H1 (cell line): ENCODE data around the gene ADRM1. TPM values are rescaled to one million over a fixed set of nuclear protein-coding genes. Genes with fewer than 3 reads are reported as not detected.

ENCODE experiments used
- CTCF ChIA-PET: fragments of 300-600 bp; sonication (Branson Sonifier 250); formaldehyde crosslinking; loops from one replicate; lab custom pipeline; 2021; ENCODE audit not compliant: partially characterized antibody; lab: Charles Lee
- POLR2A ChIA-PET: fragments of 300-600 bp; sonication (Branson Sonifier 250); formaldehyde crosslinking; loops from one replicate; lab custom pipeline; 2021; ENCODE audit warnings: inconsistent platforms; ENCODE audit not compliant: partially characterized antibody; lab: Charles Lee
- DNase-seq, 2 experiments: peaks; one replicate each; pipeline versions ENCODE4 v3.0.0 to v3.0.0-alpha.2; 2010 to 2022; ENCODE audit warnings: low spot score in 2 of 2, low read depth in 1 of 2, mixed read lengths in 1 of 2
- FAIRE-seq: peaks from 2 replicates; lab custom pipeline; 2011; peaks lifted over from hg19 to GRCh38; lab: Jason Lieb, UNC
- H2AFZ ChIP-seq: 2 replicates; pipeline ENCODE4 v1.8.1; 2012; ENCODE audit warnings: low read length, inconsistent platforms
- H2AK5ac ChIP-seq: 2 replicates; pipeline ENCODE4 v1.6.1; 2013; ENCODE audit warnings: low read depth, low read length
- H2BK120ac ChIP-seq: replicated peaks from 2 replicates; pipeline ENCODE3; 2013; ENCODE audit warnings: low read depth, low read length, inconsistent platforms
- H2BK12ac ChIP-seq: 2 replicates; pipeline ENCODE4 v1.6.1; 2013; ENCODE audit warnings: low read depth, low read length
- H2BK15ac ChIP-seq: 2 replicates; pipeline ENCODE4 v1.6.1; 2013; ENCODE audit warnings: low read length
- H2BK20ac ChIP-seq: 2 replicates; pipeline ENCODE4 v1.6.1; 2013; ENCODE audit warnings: low read length
- H2BK5ac ChIP-seq: 2 replicates; pipeline ENCODE4 v1.6.1; 2013; ENCODE audit warnings: low read depth, low read length
- H3K14ac ChIP-seq: 2 replicates; pipeline ENCODE4 v1.6.1; 2013; ENCODE audit warnings: inconsistent platforms; ENCODE audit not compliant: insufficient read length
- H3K18ac ChIP-seq: 2 replicates; pipeline ENCODE4 v1.6.1; 2013; ENCODE audit warnings: low read length; ENCODE audit errors: extremely low read depth
- H3K23ac ChIP-seq: 2 replicates; pipeline ENCODE4 v1.6.1; 2013; ENCODE audit warnings: inconsistent platforms; ENCODE audit not compliant: insufficient read length
- H3K23me2 ChIP-seq: 2 replicates; pipeline ENCODE4 v1.6.1; 2013; ENCODE audit warnings: low read depth, low read length
- H3K27ac ChIP-seq: 2 replicates; pipeline ENCODE4 v1.6.1; 2011; ENCODE audit warnings: low read depth, low read length, inconsistent platforms
- H3K27me3 ChIP-seq, 4 experiments: replicated peaks in 1 of 4; 1 replicate in 1 of 4; 2 replicates in 3 of 4; pipeline versions ENCODE4 v1.6.1 to v1.8.1; 2011 to 2013; ENCODE audit warnings: low read length in 3 of 4, mild to moderate bottlenecking in 3 of 4, inconsistent platforms in 2 of 4, mixed read lengths in 2 of 4, moderate library complexity in 1 of 4; ENCODE audit not compliant: control insufficient read depth in 3 of 4, insufficient read depth in 3 of 4; ENCODE audit errors: extremely low read depth in 1 of 4
- H3K36me3 ChIP-seq, 4 experiments: 2 replicates each; pipeline versions ENCODE4 v1.6.1 to v1.8.1; 2011 to 2013; ENCODE audit warnings: mild to moderate bottlenecking in 4 of 4, low read length in 3 of 4, moderate library complexity in 2 of 4, control low read depth in 1 of 4, inconsistent platforms in 1 of 4; ENCODE audit not compliant: insufficient read depth in 4 of 4, control insufficient read depth in 2 of 4
- H3K4ac ChIP-seq: replicated peaks from 2 replicates; pipeline ENCODE3; 2013; ENCODE audit warnings: low read length, low read depth, mixed read lengths, inconsistent platforms; ENCODE audit not compliant: insufficient read length
- H3K4me1 ChIP-seq, 4 experiments: replicated peaks in 1 of 4; 1 replicate in 1 of 4; 2 replicates in 3 of 4; pipeline versions ENCODE4 v1.6.1 to v1.8.1; 2011 to 2013; ENCODE audit warnings: low read length in 3 of 4, inconsistent platforms in 2 of 4, mixed read lengths in 1 of 4; ENCODE audit not compliant: insufficient read depth in 4 of 4, control insufficient read depth in 3 of 4
- H3K4me2 ChIP-seq, 2 experiments: 2 replicates each; pipeline versions ENCODE4 v1.6.1 to v1.8.1; 2011 to 2013; ENCODE audit warnings: low read depth in 2 of 2, low read length in 2 of 2, control low read depth in 1 of 2, inconsistent platforms in 1 of 2, mild to moderate bottlenecking in 1 of 2; ENCODE audit not compliant: insufficient read depth in 1 of 2
- H3K4me3 ChIP-seq, 4 experiments: fragments of 200-600, 300-600 bp in 1 of 4; sonication (generic), shearing (Covaris generic), sonication (Bioruptor Twin) in 1 of 4; 2 replicates each; pipeline versions ENCODE4 v1.5.1 to v1.8.1; 2011 to 2016; ENCODE audit warnings: low read length in 4 of 4, low read depth in 3 of 4, control low read depth in 2 of 4, inconsistent platforms in 2 of 4, mild to moderate bottlenecking in 2 of 4, mixed read lengths in 1 of 4, moderate library complexity in 1 of 4; ENCODE audit not compliant: insufficient read depth in 2 of 4; ENCODE audit errors: extremely low read depth in 1 of 4
- H3K56ac ChIP-seq: replicated peaks from 2 replicates; pipeline ENCODE3; 2013; ENCODE audit warnings: low read depth, mild to moderate bottlenecking, mixed read lengths, low read length, inconsistent platforms; ENCODE audit not compliant: insufficient read length
- H3K79me1 ChIP-seq: 2 replicates; pipeline ENCODE4 v1.6.1; 2013; ENCODE audit warnings: low read depth, low read length, control low read depth
- H3K79me2 ChIP-seq, 2 experiments: 2 replicates each; pipeline versions ENCODE4 v1.6.1 to v1.8.1; 2012 to 2013; ENCODE audit warnings: low read length in 2 of 2, mild to moderate bottlenecking in 2 of 2, inconsistent platforms in 1 of 2; ENCODE audit not compliant: insufficient read depth in 2 of 2, control insufficient read depth in 1 of 2
- H3K9ac ChIP-seq, 4 experiments: replicated peaks in 1 of 4; 1 replicate in 1 of 4; 2 replicates in 3 of 4; pipeline versions ENCODE4 v1.6.1 to v1.8.1; 2011 to 2013; ENCODE audit warnings: low read depth in 3 of 4, low read length in 3 of 4, control low read depth in 2 of 4, mild to moderate bottlenecking in 2 of 4, moderate library complexity in 2 of 4, inconsistent platforms in 1 of 4; ENCODE audit errors: extremely low read depth in 1 of 4
- H3K9me3 ChIP-seq, 2 experiments: 2 replicates each; pipeline versions ENCODE4 v1.6.1 to v1.8.1; 2012 to 2013; ENCODE audit warnings: mild to moderate bottlenecking in 2 of 2, moderate library complexity in 2 of 2, control low read depth in 1 of 2, inconsistent platforms in 1 of 2, low read depth in 1 of 2, low read length in 1 of 2, mixed read lengths in 1 of 2; ENCODE audit not compliant: insufficient read depth in 2 of 2
- H4K20me1 ChIP-seq, 2 experiments: replicated peaks in 1 of 2; 2 replicates each; pipeline versions ENCODE3 to v1.8.1; 2011 to 2013; ENCODE audit warnings: inconsistent platforms in 2 of 2, low read length in 2 of 2, mild to moderate bottlenecking in 1 of 2; ENCODE audit not compliant: insufficient read depth in 2 of 2, control insufficient read depth in 1 of 2
- H4K5ac ChIP-seq: 2 replicates; pipeline ENCODE4 v1.6.1; 2013; ENCODE audit warnings: low read length, low read depth, mixed read lengths, inconsistent platforms; ENCODE audit not compliant: insufficient read length
- H4K8ac ChIP-seq: 2 replicates; pipeline ENCODE4 v1.8.0; 2013; ENCODE audit warnings: mild to moderate bottlenecking, moderate library complexity, low read length, inconsistent platforms; ENCODE audit not compliant: insufficient read depth; ENCODE audit errors: extremely low read depth
- H4K91ac ChIP-seq: replicated peaks from 2 replicates; pipeline ENCODE3; 2013; ENCODE audit warnings: low read length, mixed read lengths, inconsistent platforms; ENCODE audit not compliant: insufficient read length
- E2F6 ChIP-seq: IDR thresholded peaks from 2 replicates; pipeline ENCODE4 v1.6.1; 2012; ENCODE audit warnings: inconsistent platforms
- HDAC6 ChIP-seq: IDR thresholded peaks from one replicate; pipeline ENCODE4 v1.7.1; 2012; ENCODE audit warnings: low read depth, mild to moderate bottlenecking, inconsistent platforms, low read length, moderate library complexity
- KDM5A ChIP-seq: fragments of 200-600 bp; IDR thresholded peaks from 2 replicates; pipeline ENCODE4 v1.7.1; 2012; ENCODE audit warnings: mild to moderate bottlenecking, low read length, inconsistent platforms, mixed read lengths
- MAFK ChIP-seq: IDR thresholded peaks from 2 replicates; pipeline ENCODE4 v1.6.1; 2012; ENCODE audit warnings: low read depth, mild to moderate bottlenecking, improper control_type of control experiment, low read length
- POU5F1 ChIP-seq: IDR thresholded peaks from 2 replicates; pipeline ENCODE4 v1.6.1; 2011; ENCODE audit warnings: low read depth, mild to moderate bottlenecking, low read length, moderate library complexity
- RFX5 ChIP-seq: IDR thresholded peaks from 2 replicates; pipeline ENCODE4 v1.6.1; 2011; ENCODE audit warnings: low read depth, low read length, improper control_type of control experiment, borderline replicate concordance
- RXRA ChIP-seq: IDR thresholded peaks from 2 replicates; pipeline ENCODE4 v1.6.1; 2011; ENCODE audit warnings: low read depth, mild to moderate bottlenecking, low read length, moderate library complexity; ENCODE audit not compliant: insufficient read depth
- WGBS, 2 experiments: shearing (Covaris generic) in 1 of 2; methylation state at CpG; one replicate each; pipeline versions ENCODE4 v1.1.6 to v1.1.7; 2013 to 2015; ENCODE audit warnings: low lambda C conversion rate in 2 of 2, mixed read lengths in 2 of 2, inconsistent platforms in 1 of 2, low coverage in 1 of 2, missing lambda C conversion rate in 1 of 2; ENCODE audit not compliant: insufficient replicate concordance in 2 of 2, insufficient coverage in 1 of 2, insufficient read length in 1 of 2; ENCODE audit errors: extremely low coverage in 1 of 2, missing lambda C conversion rate in 1 of 2; 5-methylcytosine and 5-hydroxymethylcytosine counted together
- polyA plus RNA-seq, 7 experiments: library from polyadenylated mRNA; depleted of rRNA in 3 of 7; stranded (reverse) in 5 of 7; unstranded in 2 of 7; fragments of >200 nt in 5 of 7; fragments of 200-250 nt in 2 of 7; gene quantifications; 1 replicate in 5 of 7; 2 replicates in 1 of 7; 4 replicates in 1 of 7; pipeline versions ENCODE4 v1.2.1 to v1.2.3, GENCODE V29; 2011 to 2013; ENCODE audit warnings: missing spikeins in 2 of 7, mixed read lengths in 2 of 7
- total RNA-seq: library from RNA; stranded (reverse); fragmentation: NEBNext Ultra II Directional; extraction: Animal tissue kit (Norgen Biotek cat#: 25700); gene quantifications from 2 replicates; pipeline ENCODE4 v1.2.1, GENCODE V29; 2021

Gene ADRM1
- total and polyA plus RNA-seq, 2 of the 8 experiments (the other 6 are each of a cell fraction or from before 2014, with no cell fraction given) = 126 to 214 TPM

- Histone ChIP-seq H3K56ac (no peak overlapping the region), H3K23ac (no peak overlapping the region), H3K4me2 (no peak overlapping the region), H3K14ac (no peak overlapping the region), H4K8ac (peak overlapping the region; percentile 51; the same call in 1 of the 2 replicates), H2BK5ac (no peak overlapping the region; the same call in 1 of the 2 replicates), H2BK20ac (no peak overlapping the region), H3K79me2 (no peaks in the 10 kb centered on the region; a peak in 1 of 4 replicates), H3K9me3 (peaks cover 0 to 26% of the 10 kb centered on the region in 2 experiments; a peak in 2 of 4 replicates), H2AK5ac (no peak overlapping the region), H3K27me3 (no peaks in the 10 kb centered on the region), H4K20me1 (peaks cover 0 to 11% of the 10 kb centered on the region in 2 experiments), H2BK12ac (no peak overlapping the region), H3K9ac (no peak overlapping the region), H3K79me1 (no peaks in the 10 kb centered on the region), H2BK120ac (no peak overlapping the region), H4K5ac (no peak overlapping the region), H3K27ac (no peak overlapping the region), H3K4me1 (no peaks in the 10 kb centered on the region), H4K91ac (no peak overlapping the region), H3K36me3 (peaks cover 44 to 94% (median 78%) of the 10 kb centered on the region in 4 experiments), H3K18ac (no peak overlapping the region), H3K4ac (no peak overlapping the region), H3K4me3 (no peak overlapping the region), H2AFZ (no peak overlapping the region), H2BK15ac (no peak overlapping the region), H3K23me2 (no peaks in the 10 kb centered on the region)
- DNase-seq = no peak
- TF ChIP-seq KDM5A = no peak
- no peak for TF ChIP-seq POU5F1
- no peak for TF ChIP-seq E2F6
- no peak for TF ChIP-seq RXRA
- no peak for TF ChIP-seq HDAC6
- TF ChIP-seq RFX5 = no peak
- TF ChIP-seq MAFK = no peak
- WGBS, 2 experiments = 95% methylated on average over 20 of the region's 25 CpGs; no CpG with 5 or more reads in 1 of the 2 experiments
- POLR2A ChIA-PET = interaction anchor here (0.9 to 4.1 kb wide), 8 partner anchors 9 to 86 kb away, joined by 3 to 30 read pairs (median 6); partner anchors contain the start of gene ADRM1
- CTCF ChIA-PET = interaction anchor here (0.8 to 1.3 kb wide), 4 partner anchors 9 to 74 kb away, joined by 3 to 4 read pairs (median 4); no protein-coding TSS in a partner anchor
- no peak for FAIRE-seq
Observed at GRCh38 chr20:62314711-62315302, 12.0 kb downstream of the ADRM1 start.
